ENCODE results near the gene TLR9.

The TLR9 gene

GRCh38 chr3:52247409-52248164 is 22.1 kb upstream of the TLR9 start:
- in situ Hi-C loops (cut with MboI; ENCODE audit: low sequenced_read_pairs): no loop called here

- in situ Hi-C loops (cut with MboI; ENCODE audit: low sequenced_read_pairs): no loop called here
Measured at GRCh38 chr3:52246728-52247408, 21.4 kb upstream of the TLR9 start.

GRCh38 chr3:52246264-52246620 is 20.8 kb upstream of the TLR9 start:
- in situ Hi-C loops (cut with MboI; ENCODE audit: low sequenced_read_pairs): no loop called here

- in situ Hi-C loops (cut with MboI; ENCODE audit: low sequenced_read_pairs): no loop called here
Measured at GRCh38 chr3:52245322-52246263, 20.1 kb upstream of the TLR9 start, which contains the start of gene PPM1M. TSS of gene PPM1M (plus strand) at chr3:52245759. CDS start at chr3:52245825, 66 bp downstream.

GRCh38 chr3:52243791-52244628 is 18.6 kb upstream of the TLR9 start:
- in situ Hi-C loops (cut with MboI; ENCODE audit: low sequenced_read_pairs): no loop called here

- in situ Hi-C loops (cut with MboI; ENCODE audit: low sequenced_read_pairs): no loop called here
Measured at GRCh38 chr3:52242039-52242438, 16.6 kb upstream of the TLR9 start.

GRCh38 chr3:52240886-52241370 is 15.5 kb upstream of the TLR9 start:
- in situ Hi-C loops (cut with MboI; ENCODE audit: low sequenced_read_pairs): no loop called here

- in situ Hi-C loops (cut with MboI; ENCODE audit: low sequenced_read_pairs): no loop called here
Measured at GRCh38 chr3:52240059-52240885, 14.8 kb upstream of the TLR9 start.

GRCh38 chr3:52238761-52239701 is 13.6 kb upstream of the TLR9 start, which contains the start of gene TWF2:
TSS of gene TWF2 (minus strand) at chr3:52239158. CDS start at chr3:52239016, 142 bp downstream.
- in situ Hi-C loops (cut with MboI; ENCODE audit: low sequenced_read_pairs): loop anchor here (10.0 kb wide), 1 partner anchor 106 kb away; no protein-coding TSS in a partner anchor

GRCh38 chr3:52238193-52238760 is 12.8 kb upstream of the TLR9 start:
- in situ Hi-C loops (cut with MboI; ENCODE audit: low sequenced_read_pairs): loop anchor here (10.0 kb wide), 1 partner anchor 107 kb away; no protein-coding TSS in a partner anchor

- in situ Hi-C loops (cut with MboI; ENCODE audit: low sequenced_read_pairs): loop anchor here (10.0 kb wide), 1 partner anchor 107 kb away; no protein-coding TSS in a partner anchor
Measured at GRCh38 chr3:52237657-52238172, 12.3 kb upstream of the TLR9 start.

GRCh38 chr3:52237006-52237656 is 11.7 kb upstream of the TLR9 start:
- in situ Hi-C loops (cut with MboI; ENCODE audit: low sequenced_read_pairs): loop anchor here (10.0 kb wide), 1 partner anchor 108 kb away; no protein-coding TSS in a partner anchor

- in situ Hi-C loops (cut with MboI; ENCODE audit: low sequenced_read_pairs): loop anchor here (10.0 kb wide), 1 partner anchor 108 kb away; no protein-coding TSS in a partner anchor
Measured at GRCh38 chr3:52236424-52236886, 11.0 kb upstream of the TLR9 start.

- in situ Hi-C loops (cut with MboI; ENCODE audit: low sequenced_read_pairs): loop anchor here (10.0 kb wide), 1 partner anchor 110 kb away; no protein-coding TSS in a partner anchor
Measured at GRCh38 chr3:52234516-52235447, 9.3 kb upstream of the TLR9 start.

- in situ Hi-C loops (cut with MboI; ENCODE audit: low sequenced_read_pairs): loop anchor here (10.0 kb wide), 1 partner anchor 111 kb away; no protein-coding TSS in a partner anchor
Measured at GRCh38 chr3:52233968-52234367, 8.5 kb upstream of the TLR9 start.
